ENCODE results near the gene HSD17B11.

- TF ChIP-seq TAF1 (IDR thresholded peaks at IDR 0.05; ENCODE audit: borderline replicate concordance, low read depth, low read length): no peak
- TF ChIP-seq POLR2AphosphoS5 (IDR thresholded peaks at IDR 0.05; ENCODE audit: low read depth, low read length): no peak
- no peak for TF ChIP-seq POLR2A (IDR thresholded peaks at IDR 0.05; ENCODE audit: low read depth, low read length)
Measured at GRCh38 chr4:87304745-87305432, 86.1 kb downstream of the HSD17B11 start.
